ELF-1 (cell line): Measurements from ENCODE around the gene MYO16.
"Not testable (repeated sequence)": the region's sequence is repeated elsewhere in the genome, so short reads cannot be mapped to it uniquely, and the experiment has no call there.

Source experiments
- DNase-seq: peaks from one replicate; pipeline ENCODE4 v3.0.0-alpha.2; 2016; ENCODE audit warnings: low read depth, low spot score

Gene MYO16

GRCh38 chr13:108742701-108743451 is 113.5 kb downstream of the MYO16 start:
- DNase-seq, result no peak

- DNase-seq, result no peak
Observed at GRCh38 chr13:108743522-108743921, 114.1 kb downstream of the MYO16 start.

- DNase-seq, result no peak
Observed at GRCh38 chr13:108747843-108748242, 118.4 kb downstream of the MYO16 start.

GRCh38 chr13:108752276-108752675 is 122.9 kb downstream of the MYO16 start:
- DNase-seq, result no peak

- no peak for DNase-seq
Observed at GRCh38 chr13:108755083-108755482, 125.7 kb downstream of the MYO16 start.

GRCh38 chr13:108760129-108760528 is 130.7 kb downstream of the MYO16 start:
- DNase-seq, result no peak

GRCh38 chr13:108760541-108760940 is 131.1 kb downstream of the MYO16 start:
- no peak for DNase-seq

- no peak for DNase-seq
Observed at GRCh38 chr13:108768035-108768434, 138.6 kb downstream of the MYO16 start.

- DNase-seq, result no peak
Observed at GRCh38 chr13:108769213-108770070, 140.0 kb downstream of the MYO16 start.

- no peak for DNase-seq
Observed at GRCh38 chr13:108775597-108775996, 146.2 kb downstream of the MYO16 start.

GRCh38 chr13:108776650-108777049 is 147.2 kb downstream of the MYO16 start:
- DNase-seq, result no peak

GRCh38 chr13:108777421-108778420 is 148.3 kb downstream of the MYO16 start:
- DNase-seq, result peak; percentile 59

GRCh38 chr13:108779308-108779707 is 149.9 kb downstream of the MYO16 start:
- DNase-seq, result peak; percentile 3

- DNase-seq, result no peak
Observed at GRCh38 chr13:108780706-108781105, 151.3 kb downstream of the MYO16 start.

GRCh38 chr13:108781312-108781711 is 151.9 kb downstream of the MYO16 start:
- DNase-seq, result no peak

- DNase-seq, result not testable (repeated sequence)
Observed at GRCh38 chr13:108782480-108782879, 153.1 kb downstream of the MYO16 start.

GRCh38 chr13:108785844-108786243 is 156.4 kb downstream of the MYO16 start:
- DNase-seq, result no peak

- DNase-seq, result no peak
Observed at GRCh38 chr13:108786456-108787200, 157.2 kb downstream of the MYO16 start.

GRCh38 chr13:108787700-108788414 is 158.4 kb downstream of the MYO16 start:
- DNase-seq, result no peak

- DNase-seq, result no peak
Observed at GRCh38 chr13:108789476-108789875, 160.1 kb downstream of the MYO16 start.
